ENCODE data around the gene MKS1.

- TF ChIP-seq GATA3 (IDR thresholded peaks at IDR 0.05; ENCODE audit: low read depth, low read length) (no peak), GATA2 (IDR thresholded peaks at IDR 0.05; ENCODE audit: low read depth, low read length) (no peak)
These were observed 22.4 kb downstream of the MKS1 start for GRCh38 chr17:58196610-58197009.

Measured in SH-SY5Y (cell line).